NB4 (cell line): Measurements from ENCODE around the gene GABRB1.

Experiments
- CTCF ChIP-seq: IDR thresholded peaks from one replicate; pipeline ENCODE4 v1.5.1; 2012; ENCODE audit warnings: low read depth, low read length
- MYC ChIP-seq: IDR thresholded peaks from 2 replicates; pipeline ENCODE4 v1.6.1; 2011; ENCODE audit warnings: low read depth, low read length
- POLR2A ChIP-seq: IDR thresholded peaks from 2 replicates; pipeline ENCODE4 v1.6.1; 2011; ENCODE audit warnings: mild to moderate bottlenecking; ENCODE audit not compliant: insufficient read length; ENCODE audit errors: extremely low read depth

GRCh38 chr4:47373174-47373573, 341.8 kb downstream of the GABRB1 start:
- TF ChIP-seq CTCF (no peak), POLR2A (no peak), MYC (no peak)
